DND-41 (cell line): Measurements from ENCODE around the gene PLA2G4B.

Source experiments
- CTCF ChIP-seq: IDR thresholded peaks from 2 replicates; pipeline ENCODE4 v1.5.1; 2012; ENCODE audit warnings: borderline replicate concordance, low read length, moderate library complexity, mild to moderate bottlenecking; ENCODE audit not compliant: poor library complexity, severe bottlenecking; ENCODE audit errors: extremely low read depth
- EZH2 ChIP-seq: IDR thresholded peaks from 3 replicates; pipeline ENCODE4 v1.6.1; 2012; ENCODE audit warnings: borderline replicate concordance, low read depth, mild to moderate bottlenecking, moderate library complexity, low read length, inconsistent platforms; ENCODE audit not compliant: severe bottlenecking

DNA sequence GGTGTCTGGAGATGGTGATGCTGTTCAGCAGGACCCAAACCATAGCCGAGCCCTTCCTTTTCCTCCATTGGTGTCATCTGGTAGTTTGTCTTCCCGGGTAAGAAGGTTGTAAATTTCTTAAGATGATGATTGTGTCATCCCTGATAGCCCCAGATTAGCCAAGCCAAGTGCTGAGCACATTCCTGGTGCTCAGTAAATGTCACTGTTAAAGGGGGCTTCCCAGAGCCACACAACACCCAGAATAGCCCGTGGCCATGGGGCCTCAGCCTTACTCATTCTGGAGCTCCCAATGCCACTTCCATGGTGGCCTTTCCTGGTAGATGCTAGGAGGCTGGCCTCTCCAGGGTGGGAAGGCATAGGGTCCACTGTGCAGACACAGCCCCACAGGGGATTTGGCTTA lies 4.6 kb upstream of the PLA2G4B start:
- no peak for TF ChIP-seq CTCF
- TF ChIP-seq EZH2, result no peak
